Upper lobe of right lung (tissue), 1 donor: ENCODE data around the gene LY6G6F. TPM values are rescaled to one million over a fixed set of nuclear protein-coding genes. Genes with fewer than 3 reads are reported as not detected.

Experiments used
- ATAC-seq: fragments of 200-7000 bp; cut with Tn5 transposase; one replicate; pipeline ENCODE4 v1.9.1; 2020; ENCODE audit warnings: mild to moderate bottlenecking, moderate library complexity
- DNase-seq: peaks from one replicate; pipeline ENCODE4 v3.0.0-alpha.2; 2020
- H3K27ac ChIP-seq: fragments of 200-600 bp; one replicate; pipeline ENCODE4 v1.8.0; 2022
- H3K27me3 ChIP-seq: fragments of 200-600 bp; one replicate; pipeline ENCODE4 v1.8.0; 2022; ENCODE audit warnings: mild to moderate bottlenecking
- H3K36me3 ChIP-seq: fragments of 200-600 bp; one replicate; pipeline ENCODE4 v1.8.0; 2022
- H3K4me1 ChIP-seq: fragments of 200-600 bp; one replicate; pipeline ENCODE4 v1.8.0; 2022
- H3K4me3 ChIP-seq: fragments of 200-600 bp; one replicate; pipeline ENCODE4 v1.8.0; 2022; ENCODE audit warnings: mild to moderate bottlenecking
- H3K9me3 ChIP-seq: fragments of 200-600 bp; one replicate; pipeline ENCODE4 v1.8.0; 2022
- intact Hi-C: fragments of 100-400 bp; cut with DNase I; formaldehyde crosslinking; loops from one replicate; pipeline ENCODE4 v1.11.0; 2022
- total RNA-seq: library from RNA; stranded (reverse); fragmentation: NEBNext Ultra II Directional; extraction: Animal tissue kit (Norgen Biotek cat#: 25700); gene quantifications from one replicate; pipeline ENCODE4 v1.2.1, GENCODE V29; 2021
- TF ChIP-seq, protein P1 (sequence below): fragments of 200-600 bp; IDR thresholded peaks from one replicate; pipeline ENCODE4 v1.8.0; 2022; ENCODE audit warnings: antibody characterized with exemption
- donor health status: DM: no; HTN: yes; CAD: no; lungs with severe emphysema.

LY6G6F gene
- total RNA-seq, 1 donor from 2014 or later, result not detected

DNA sequence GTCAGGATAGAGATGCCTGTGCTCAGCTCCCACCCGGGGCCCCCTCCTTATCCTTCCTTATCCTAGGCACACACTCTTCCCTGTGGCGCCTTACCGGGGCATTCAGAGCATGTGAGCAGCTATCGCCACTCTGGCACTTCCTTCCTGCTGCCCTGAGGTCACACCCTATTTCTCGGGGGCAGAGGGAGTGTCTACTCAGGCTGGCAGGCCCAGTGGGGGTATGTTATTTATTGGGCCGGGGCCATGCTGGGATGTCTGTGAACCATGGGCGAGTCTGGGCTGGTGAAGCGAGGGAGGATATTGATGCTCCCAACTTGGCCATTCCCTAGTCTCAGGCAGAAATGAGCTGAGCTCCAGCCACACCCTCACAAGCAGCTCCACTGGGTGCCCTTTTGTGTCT lies 4.6 kb downstream of the LY6G6F start:
- H3K36me3 ChIP-seq, result no peaks in the 10 kb centered on the region

DNA sequence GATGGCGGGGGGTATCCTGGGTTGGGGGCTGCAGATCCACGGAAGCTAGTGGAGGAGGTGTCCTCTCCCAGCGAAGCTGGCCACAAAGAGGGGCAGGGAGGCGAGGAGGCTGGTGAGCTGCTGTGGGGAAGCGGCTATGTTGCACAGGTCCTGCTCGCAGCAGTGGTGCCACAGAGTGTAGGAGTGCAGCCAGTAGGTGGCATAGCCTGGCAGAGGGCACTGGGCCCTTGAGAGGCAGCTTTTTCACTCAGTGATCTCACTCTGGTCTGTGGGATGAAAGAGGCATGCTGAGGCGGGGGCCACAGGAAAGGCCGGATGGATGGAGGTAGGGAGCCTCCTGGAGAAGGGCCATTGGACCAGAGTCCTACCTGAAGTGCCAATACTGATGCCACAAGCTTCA lies 5.6 kb downstream of the LY6G6F start:
- H3K36me3 ChIP-seq, result no peaks in the 10 kb centered on the region
- H3K4me3 ChIP-seq, result no peak overlapping the region
- ATAC-seq (peak; percentile 66), DNase-seq (no peak)
- H3K9me3 ChIP-seq, result no peaks in the 10 kb centered on the region
- TF ChIP-seq, protein P1, sequence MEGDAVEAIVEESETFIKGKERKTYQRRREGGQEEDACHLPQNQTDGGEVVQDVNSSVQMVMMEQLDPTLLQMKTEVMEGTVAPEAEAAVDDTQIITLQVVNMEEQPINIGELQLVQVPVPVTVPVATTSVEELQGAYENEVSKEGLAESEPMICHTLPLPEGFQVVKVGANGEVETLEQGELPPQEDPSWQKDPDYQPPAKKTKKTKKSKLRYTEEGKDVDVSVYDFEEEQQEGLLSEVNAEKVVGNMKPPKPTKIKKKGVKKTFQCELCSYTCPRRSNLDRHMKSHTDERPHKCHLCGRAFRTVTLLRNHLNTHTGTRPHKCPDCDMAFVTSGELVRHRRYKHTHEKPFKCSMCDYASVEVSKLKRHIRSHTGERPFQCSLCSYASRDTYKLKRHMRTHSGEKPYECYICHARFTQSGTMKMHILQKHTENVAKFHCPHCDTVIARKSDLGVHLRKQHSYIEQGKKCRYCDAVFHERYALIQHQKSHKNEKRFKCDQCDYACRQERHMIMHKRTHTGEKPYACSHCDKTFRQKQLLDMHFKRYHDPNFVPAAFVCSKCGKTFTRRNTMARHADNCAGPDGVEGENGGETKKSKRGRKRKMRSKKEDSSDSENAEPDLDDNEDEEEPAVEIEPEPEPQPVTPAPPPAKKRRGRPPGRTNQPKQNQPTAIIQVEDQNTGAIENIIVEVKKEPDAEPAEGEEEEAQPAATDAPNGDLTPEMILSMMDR, result no peak
- H3K27me3 ChIP-seq, result no peaks in the 10 kb centered on the region
- no peak overlapping the region for H3K27ac ChIP-seq
- no peaks in the 10 kb centered on the region for H3K4me1 ChIP-seq
- intact Hi-C loops, result no loop called here

More for the DNA sequence above, 4.6 kb downstream of the LY6G6F start:
- Histone ChIP-seq H3K4me1 (no peaks in the 10 kb centered on the region), H3K27me3 (no peaks in the 10 kb centered on the region), H3K9me3 (no peaks in the 10 kb centered on the region), H3K4me3 (peak overlapping the region; percentile 3), H3K27ac (no peak overlapping the region)
- ATAC-seq (peak; percentile 78), DNase-seq (no peak)
- intact Hi-C loops, result no loop called here
- TF ChIP-seq, protein P1, result no peak

DNA sequence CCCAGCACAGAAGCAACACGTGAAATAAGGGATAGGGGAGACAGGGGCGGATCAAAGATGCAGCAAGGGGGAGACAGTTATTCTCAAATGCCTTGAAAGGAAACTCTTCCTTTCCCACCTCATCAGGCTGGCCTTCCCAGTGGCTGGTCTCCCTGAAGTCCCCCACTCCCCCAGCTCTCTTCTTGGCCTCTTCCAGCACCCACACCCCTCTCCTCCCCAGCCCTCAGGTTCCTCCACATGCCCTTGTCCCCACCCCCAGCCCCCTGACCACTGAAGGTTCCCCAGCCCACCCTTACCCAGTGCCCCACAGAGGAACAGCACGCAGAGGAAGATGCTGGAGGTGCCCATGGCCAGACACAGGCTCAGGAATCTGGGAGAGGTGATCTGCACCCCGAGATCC lies 6.8 kb downstream of the LY6G6F start:
- no peaks in the 10 kb centered on the region for H3K36me3 ChIP-seq
- DNase-seq (no peak), ATAC-seq (no peak)
- intact Hi-C loops, result no loop called here
- TF ChIP-seq, protein P1, result no peak
- no peak overlapping the region for H3K4me3 ChIP-seq
- H3K4me1 ChIP-seq, result no peaks in the 10 kb centered on the region
- H3K9me3 ChIP-seq, result no peaks in the 10 kb centered on the region
- H3K27ac ChIP-seq, result no peak overlapping the region
- H3K27me3 ChIP-seq, result no peaks in the 10 kb centered on the region

DNA sequence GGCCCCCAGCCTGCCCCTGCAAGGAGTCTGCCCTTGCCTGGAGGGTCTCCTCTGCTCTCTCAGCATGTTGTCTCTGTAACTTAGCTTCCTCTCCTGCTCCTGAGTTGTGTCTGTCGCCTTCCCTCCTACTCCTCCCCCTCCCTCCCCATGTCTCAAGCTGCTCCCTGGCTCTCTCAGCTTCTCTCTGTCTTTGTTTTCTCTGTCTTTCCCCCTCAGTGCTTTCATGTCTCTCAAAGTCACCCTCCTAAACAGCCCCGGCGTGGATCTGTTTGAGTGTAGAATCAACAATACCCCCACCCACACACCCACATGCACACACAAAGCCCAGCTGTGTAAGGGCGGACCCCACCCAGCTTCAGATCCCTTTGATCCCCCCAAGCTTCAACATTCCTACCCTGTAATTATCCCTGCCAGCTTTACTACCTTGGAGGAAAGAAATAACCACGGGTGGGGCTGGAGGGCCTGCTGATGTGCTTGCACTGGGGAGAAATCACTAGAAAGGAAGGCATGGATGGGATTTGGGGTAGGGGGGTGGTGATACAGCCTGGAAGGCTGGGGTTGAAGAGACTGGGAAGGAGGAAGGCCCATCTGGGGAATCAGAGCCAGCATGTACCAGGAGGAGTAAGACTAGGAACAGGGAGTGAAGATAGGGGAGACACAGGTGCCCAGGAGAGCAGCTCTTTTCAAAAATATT lies 7.5 kb downstream of the LY6G6F start:
- Histone ChIP-seq H3K4me1 (no peaks in the 10 kb centered on the region), H3K36me3 (no peaks in the 10 kb centered on the region), H3K27me3 (no peaks in the 10 kb centered on the region), H3K27ac (no peak overlapping the region), H3K9me3 (no peaks in the 10 kb centered on the region), H3K4me3 (no peak overlapping the region)
- DNase-seq (no peak), ATAC-seq (no peak)
- intact Hi-C loops, result no loop called here
- TF ChIP-seq, protein P1, result no peak

DNA sequence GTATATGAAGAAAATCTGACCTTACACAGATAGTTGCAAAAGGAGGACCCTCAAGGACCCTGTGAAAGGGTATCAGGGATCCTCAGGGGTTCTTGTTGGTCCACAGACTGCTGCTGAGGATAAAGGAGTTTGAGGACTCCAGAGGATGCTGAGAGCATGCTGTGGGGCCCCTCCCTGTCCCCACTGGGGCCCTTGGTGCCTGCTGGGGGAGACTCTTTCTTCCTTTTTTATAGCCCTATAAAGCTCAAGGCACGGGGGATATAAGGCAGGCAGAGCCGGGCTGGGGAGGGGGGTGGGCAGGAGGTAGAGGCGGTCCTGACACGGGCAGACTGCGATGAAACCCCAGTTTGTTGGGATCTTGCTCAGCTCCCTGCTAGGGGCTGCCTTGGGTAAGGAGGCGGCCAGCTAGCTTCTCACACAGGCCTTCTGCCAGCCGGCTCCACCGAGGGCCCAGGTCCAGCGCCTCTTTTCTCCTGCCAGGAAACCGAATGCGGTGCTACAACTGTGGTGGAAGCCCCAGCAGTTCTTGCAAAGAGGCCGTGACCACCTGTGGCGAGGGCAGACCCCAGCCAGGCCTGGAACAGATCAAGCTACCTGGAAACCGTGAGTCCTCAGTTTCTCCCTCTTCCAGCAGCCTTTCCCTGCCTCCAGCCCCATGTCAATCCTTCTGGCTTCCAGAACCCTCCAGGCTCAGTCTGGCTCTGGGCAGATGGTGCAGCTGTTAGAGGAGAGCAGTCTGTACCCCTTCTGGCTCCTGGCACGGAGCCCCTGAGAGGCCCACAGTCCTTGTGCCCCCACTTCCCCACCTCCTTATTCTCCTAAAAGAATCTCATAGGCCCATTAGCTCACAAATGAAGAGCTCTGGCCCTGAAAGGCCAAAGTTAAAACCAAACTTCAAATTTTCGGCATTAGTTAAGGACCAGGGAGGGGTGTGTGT lies 8.6 kb downstream of the LY6G6F start, which contains the start of gene LY6G6D:
Gene LY6G6D, plus strand, starts transcription at position 327 of the 937 bp plus-strand sequence. Its CDS starts 8 bp downstream, at position 335.
- DNase-seq (no peak), ATAC-seq (no peak)
- TF ChIP-seq, protein P1, result no peak
- Histone ChIP-seq H3K4me3 (no peak within 1 kb of the TSS), H3K4me1 (no peaks in the 10 kb centered on the region), H3K27ac (no peak within 1 kb of the TSS), H3K27me3 (no peaks in the 10 kb centered on the region), H3K36me3 (no peaks in the 10 kb centered on the region), H3K9me3 (no peaks in the 10 kb centered on the region)
- intact Hi-C loops, result no loop called here
